ENCODE measurements around the gene PCYT1A.
"Not testable (repeated sequence)": the region's sequence is repeated elsewhere in the genome, so short reads cannot be mapped to it uniquely, and the experiment has no call there.

The PCYT1A gene

GRCh38 chr3:196284396-196284795 is 3.1 kb downstream of the PCYT1A start:
- no peak for DNase-seq

GRCh38 chr3:196281962-196282361 is 5.6 kb downstream of the PCYT1A start:
- no peak for DNase-seq

DNA sequence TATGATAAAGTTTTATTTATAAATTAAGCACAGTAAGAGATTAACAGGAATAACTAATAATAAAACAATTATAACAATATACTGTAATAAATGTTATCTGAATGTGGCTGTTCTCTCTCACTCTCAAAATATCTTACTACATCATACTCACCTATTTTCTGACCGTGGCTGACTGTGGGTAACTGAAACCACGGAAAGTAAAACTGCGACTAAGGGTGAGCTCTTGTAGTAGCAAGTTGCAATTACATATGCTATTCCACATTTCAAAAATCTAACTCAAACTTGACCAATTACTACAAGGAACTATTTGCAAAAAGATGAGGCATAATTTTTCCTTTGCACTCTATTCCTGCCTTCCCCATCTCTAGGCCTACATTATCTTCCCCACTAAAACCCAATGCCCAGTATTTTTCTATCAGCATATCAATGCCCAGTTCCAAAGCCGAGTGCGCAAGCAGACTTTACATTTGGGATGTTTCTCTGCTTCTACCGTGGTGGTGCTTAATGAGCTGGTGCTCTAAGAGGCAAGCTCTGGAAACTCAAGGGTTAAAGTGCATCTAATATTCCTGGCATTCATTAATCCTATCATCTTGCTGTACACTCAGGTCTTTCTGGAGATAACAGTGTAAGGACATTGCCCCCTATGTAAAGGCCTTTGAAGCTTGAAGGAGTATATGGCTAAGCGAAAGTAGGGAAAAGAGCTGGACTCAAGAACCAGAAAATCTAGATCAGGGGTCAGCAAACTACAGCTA is 6.7 kb downstream of the PCYT1A start:
- no peak for DNase-seq

- DNase-seq: no peak
Observed at GRCh38 chr3:196275126-196275525, 12.4 kb downstream of the PCYT1A start.

DNA sequence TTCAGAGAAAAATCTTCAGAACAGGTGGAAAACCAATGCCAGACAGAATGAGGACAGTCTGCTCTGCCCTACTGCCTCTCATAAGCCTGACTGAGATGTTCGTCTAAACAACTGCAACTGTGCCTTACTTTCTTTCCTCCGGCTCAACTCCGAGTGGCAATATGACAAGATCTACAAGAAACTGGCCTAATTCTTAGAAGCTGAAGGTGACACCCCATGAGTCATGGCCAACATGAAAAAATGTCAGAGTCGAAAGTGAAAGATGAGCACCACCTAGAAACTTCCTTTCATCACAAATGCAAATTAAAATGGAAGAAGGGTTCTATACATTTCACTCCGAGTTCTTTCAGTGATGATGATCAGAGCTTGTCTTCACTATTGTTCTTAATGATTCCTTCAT is 12.9 kb downstream of the PCYT1A start:
- DNase-seq: no peak

DNA sequence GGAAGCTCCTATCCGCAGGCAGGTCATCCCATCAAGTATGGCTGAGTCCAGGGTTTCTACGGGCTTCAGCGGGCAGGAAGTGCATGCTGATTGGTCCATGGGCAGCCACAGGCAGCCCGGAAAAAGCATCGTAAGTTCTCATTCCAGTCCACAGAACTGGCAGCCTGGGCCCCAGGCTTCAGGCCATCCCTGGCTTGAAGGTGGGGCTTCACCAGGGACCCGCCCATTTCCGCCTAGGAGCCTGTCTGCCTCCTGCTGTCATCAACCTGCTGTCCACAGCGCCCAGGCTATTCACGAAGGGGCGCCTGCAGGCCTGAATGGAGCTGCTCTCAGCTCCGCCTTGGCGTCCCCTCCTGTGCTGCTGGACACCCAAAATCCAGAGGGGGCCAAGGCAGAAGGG is 13.9 kb downstream of the PCYT1A start:
- no peak for DNase-seq

DNA sequence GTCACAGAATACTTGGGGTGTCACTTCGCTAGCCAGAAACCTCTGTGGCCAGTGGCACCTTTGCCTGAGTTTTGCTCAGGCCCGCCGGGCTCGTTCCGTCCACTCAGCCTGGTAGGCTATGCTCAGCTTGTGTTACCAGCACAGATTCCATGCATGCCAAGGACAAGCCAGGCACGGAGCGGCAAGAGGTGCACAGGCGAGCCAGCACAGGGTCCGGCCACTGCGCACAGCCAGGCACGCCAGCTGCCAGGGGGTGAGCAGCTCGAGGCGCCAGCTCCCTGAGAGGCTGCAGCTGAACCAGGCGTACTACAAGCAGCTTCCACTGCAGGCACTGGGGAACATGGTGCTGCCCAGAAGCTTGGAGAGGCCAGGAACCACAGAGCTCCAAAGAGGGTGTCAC is 14.7 kb downstream of the PCYT1A start:
- no peak for DNase-seq

DNA sequence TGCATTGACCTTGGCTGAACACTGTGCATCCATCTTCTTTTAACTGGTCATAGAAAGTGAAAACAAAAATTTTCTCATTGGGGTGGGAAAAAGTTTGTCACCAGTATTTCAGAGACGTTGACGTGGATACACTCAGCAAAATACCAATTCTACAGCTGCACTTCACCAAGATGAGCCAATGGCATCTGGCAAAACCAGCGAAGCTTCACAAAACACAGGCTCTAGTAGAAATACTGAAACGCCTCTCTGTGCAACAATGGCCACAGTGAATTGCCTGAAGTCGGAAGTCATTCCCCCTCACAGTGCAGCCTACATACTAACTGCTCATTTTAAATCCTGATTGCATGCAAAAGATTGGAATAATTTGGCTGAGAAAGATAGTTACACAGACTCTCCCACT is 17.0 kb downstream of the PCYT1A start:
- DNase-seq: no peak

DNA sequence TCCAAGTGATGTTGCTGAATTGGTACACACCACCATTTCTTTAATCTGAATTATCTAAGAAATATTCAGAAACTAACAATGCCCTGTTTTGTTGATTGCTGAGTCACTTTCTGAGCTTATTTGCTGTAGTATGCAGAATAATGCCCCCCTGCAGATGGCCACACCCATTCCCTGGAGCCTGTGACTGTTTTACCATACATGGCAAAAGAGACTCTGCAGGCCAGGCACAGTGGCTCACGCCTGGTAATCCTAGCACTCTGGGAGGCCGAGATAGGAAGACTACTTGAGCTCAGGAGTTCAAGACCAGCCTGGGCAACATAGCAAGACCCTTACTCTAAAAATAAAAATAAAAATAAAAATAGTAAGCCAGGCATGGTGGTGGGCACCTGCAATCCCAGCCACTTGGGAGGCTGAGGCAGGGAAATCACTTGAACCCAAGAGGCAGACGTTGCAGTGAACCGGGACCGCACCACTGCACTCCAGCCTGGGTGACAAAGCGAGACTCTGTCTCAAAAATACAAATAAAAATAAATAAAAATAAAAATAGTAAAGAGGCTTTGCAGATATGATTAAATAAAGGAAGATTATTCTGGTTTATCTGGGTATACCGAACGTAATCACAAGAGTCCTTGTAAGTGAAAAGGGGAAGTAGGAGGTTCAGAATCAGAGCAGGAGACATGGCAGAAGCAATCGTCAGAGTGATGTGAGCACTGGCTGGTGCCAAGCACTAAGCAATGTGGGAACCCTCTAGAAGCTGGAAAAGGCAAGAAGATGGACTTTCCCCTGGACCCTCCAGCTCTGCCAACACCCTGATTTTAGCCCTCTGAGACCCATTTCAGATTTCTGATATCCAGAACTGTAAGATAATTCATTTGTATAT is 19.0 kb downstream of the PCYT1A start:
- DNase-seq: no peak

DNA sequence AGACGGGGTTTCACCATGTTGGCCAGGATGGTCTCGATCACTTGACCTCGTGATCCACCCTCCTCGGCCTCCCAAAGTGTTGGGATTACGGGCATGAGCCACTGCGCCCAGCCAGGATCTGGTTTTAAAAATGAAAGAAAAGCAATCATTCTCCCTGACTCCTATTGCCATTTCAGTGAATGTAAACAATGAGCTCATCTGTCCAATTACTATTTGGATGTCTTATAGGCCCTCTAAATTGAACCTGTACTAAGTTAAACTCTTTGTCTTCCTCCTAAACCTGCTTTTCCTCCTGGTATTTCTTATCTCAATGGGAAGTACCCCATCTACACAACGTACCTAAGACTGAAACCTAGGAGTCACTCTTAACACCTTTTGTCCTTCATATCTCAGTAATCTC is 23.7 kb downstream of the PCYT1A start:
- no peak for DNase-seq

- no peak for DNase-seq
Observed at GRCh38 chr3:196260784-196261183, 26.7 kb downstream of the PCYT1A start.

DNA sequence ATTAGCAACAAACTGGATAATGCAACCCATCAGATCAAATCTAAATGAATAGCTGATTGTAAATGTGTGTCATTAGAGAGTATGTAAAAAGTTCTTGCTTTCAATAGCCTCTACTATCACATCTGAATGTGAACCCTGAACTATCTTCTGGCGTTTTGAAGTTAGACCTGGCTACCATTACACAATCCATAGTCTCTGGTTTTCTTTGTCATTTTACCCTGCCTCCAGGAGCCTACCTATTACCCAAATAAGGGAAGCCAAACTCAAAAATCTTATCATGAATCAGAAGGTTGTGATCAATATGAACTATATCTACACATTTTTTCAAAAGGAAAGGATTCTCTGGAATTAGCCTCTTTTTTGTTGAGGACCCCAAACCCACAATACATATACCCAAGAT is 31.8 kb downstream of the PCYT1A start:
- no peak for DNase-seq

- DNase-seq: no peak
Observed at GRCh38 chr3:196254376-196255283, 32.9 kb downstream of the PCYT1A start.

- DNase-seq: no peak
Observed at GRCh38 chr3:196251918-196252317, 35.6 kb downstream of the PCYT1A start.

GRCh38 chr3:196246612-196247308 is 40.8 kb downstream of the PCYT1A start:
- no peak for DNase-seq

DNA sequence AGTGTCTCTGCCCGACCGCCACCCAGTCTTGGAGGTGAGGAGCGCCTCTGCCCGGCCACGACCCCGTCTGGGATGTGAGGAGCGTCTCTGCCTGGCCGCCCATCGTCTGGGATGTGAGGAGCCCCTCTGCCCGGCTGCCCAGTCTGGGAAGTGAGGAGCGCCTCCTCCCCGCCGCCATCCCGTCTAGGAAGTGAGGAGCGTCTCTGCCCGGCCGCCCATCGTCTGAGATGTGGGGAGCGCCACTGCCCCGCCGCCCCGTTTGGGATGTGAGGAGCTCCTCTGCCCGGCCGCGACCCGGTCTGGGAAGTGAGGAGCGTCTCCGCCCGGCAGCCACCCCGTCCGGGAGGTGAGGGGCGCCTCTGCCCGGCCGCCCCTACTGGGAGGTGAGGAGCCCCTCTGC is 43.4 kb downstream of the PCYT1A start:
- not testable (repeated sequence) for DNase-seq

- no peak for DNase-seq
Observed at GRCh38 chr3:196241704-196242103, 45.8 kb downstream of the PCYT1A start.

DNA sequence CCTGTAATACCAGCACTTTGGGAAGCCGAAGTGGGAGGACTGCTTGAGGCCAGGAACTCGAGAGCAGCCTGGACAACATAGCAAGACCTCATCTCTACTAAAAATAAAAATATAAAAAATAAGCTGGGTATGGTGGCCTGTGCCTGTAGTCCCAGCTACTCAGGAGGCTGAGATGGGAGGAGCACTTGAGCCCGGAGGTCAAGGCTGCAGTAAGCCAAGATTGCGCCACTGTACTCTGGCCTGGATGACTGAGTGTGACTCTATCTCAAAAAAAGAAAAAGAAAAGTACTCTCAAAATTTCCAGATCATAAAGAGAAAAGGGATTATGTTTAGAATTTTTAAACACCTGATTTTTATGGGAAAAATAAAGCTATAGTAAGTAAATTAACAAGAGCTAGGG is 47.1 kb downstream of the PCYT1A start:
- no peak for DNase-seq

- no peak for DNase-seq
Observed at GRCh38 chr3:196238612-196239560, 48.6 kb downstream of the PCYT1A start.

DNA sequence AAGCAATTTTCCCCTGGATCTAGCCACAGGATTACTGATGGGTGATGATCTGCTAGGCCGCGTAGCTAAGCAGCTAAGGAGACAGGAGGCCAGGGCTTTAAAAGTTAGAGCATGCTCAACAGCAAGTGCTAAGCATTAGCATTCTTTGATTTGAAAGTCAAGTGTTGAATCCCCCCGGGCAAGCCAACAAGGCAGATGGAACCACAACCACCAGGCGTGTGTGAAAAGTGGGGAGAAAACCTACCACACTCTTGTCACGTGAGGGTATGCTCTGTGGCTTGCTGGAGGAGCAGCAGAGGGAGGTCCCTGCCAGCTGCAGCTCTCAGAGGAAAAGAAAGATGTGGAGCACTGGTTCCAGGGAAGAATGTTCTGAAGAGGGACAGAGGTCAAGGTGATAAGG is 50.3 kb downstream of the PCYT1A start:
- no peak for DNase-seq

- DNase-seq: no peak
Observed at GRCh38 chr3:196236223-196236622, 51.3 kb downstream of the PCYT1A start.
